Activated CD8-positive, alpha-beta memory T cell treated with anti-CD3 and anti-CD28 coated beads, Interleukin-2, amount 50 U/mL, for 24 hours (primary cell): ENCODE measurements around the gene SLC7A4.
A peak's percentile ranks its signal among the peaks of the same experiment; 100 is the strongest.
"Not testable (repeated sequence)": the region's sequence is repeated elsewhere in the genome, so short reads cannot be mapped to it uniquely, and the experiment has no call there.

Source experiments
- DNase-seq: peaks from one replicate; pipeline ENCODE4 v3.0.0-alpha.2; 2020; ENCODE audit errors: extremely low read depth

Gene SLC7A4

DNA sequence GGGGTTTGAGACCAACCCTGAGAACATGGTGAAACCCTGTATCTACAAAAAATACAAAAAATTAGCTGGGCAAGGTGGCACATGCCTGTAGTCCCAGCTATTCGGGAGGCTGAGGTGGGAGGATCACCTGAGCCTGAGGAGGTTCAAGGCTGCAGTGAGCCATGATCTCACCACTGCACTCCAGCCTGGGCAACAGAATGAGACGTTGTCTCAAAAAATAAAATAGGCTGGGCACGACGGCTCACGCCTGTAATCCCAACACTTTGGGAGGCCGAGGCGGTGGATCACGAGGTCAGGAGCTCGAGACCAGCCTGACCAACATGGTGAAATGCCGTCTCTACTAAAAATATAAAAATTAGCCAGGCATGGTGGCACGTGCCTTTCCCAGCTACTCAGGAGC is 32.1 kb upstream of the SLC7A4 start:
- DNase-seq = not testable (repeated sequence)

DNA sequence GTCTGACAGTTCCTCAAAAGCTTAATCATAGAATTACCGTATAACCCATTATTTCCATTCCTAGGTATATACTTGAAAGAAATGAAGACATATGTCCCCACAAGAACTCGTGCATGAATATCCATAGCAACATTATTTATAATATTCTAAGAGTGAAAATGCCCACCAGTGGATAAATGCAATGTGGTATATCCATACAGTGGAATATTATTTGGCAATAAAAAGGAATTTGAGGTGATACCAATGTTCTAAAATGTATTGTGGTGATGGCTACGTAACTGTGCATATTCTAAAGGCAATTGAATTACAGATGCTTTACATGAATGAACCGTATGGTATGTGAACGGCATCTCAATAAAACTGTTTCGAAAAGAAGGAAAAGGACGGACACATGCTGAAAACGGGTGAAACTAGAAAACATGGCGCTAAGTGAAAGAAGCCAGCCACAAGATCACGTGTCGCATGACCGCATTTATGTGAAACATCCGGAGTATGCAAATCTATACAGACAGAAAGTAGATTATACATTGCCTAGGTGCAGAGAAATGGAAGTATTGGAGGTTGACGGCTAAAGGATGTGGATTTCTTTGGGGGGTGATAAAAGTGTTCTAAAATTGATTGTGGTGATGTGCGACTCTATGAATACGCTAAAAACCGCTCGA is 29.4 kb upstream of the SLC7A4 start:
- not testable (repeated sequence) for DNase-seq

GRCh38 chr22:21060363-21060762 is 28.0 kb upstream of the SLC7A4 start:
- not testable (repeated sequence) for DNase-seq

GRCh38 chr22:21055880-21056319 is 23.5 kb upstream of the SLC7A4 start:
- no peak for DNase-seq

DNA sequence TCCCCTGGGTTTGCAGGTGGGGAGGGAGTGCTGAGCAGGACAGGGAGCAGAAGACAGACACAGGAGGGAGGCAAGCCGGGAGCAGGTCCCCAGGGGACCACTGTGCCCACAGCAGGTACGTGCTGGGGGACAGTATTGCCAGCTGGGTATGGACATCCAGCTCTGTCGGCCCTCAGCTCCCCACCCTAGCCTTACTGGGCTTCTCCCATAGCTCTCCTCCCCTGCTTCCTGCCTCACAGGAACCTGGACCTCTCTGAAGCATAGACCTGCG is 23.1 kb upstream of the SLC7A4 start:
- no peak for DNase-seq

- no peak for DNase-seq
Observed at GRCh38 chr22:21054714-21055563, 22.6 kb upstream of the SLC7A4 start.

DNA sequence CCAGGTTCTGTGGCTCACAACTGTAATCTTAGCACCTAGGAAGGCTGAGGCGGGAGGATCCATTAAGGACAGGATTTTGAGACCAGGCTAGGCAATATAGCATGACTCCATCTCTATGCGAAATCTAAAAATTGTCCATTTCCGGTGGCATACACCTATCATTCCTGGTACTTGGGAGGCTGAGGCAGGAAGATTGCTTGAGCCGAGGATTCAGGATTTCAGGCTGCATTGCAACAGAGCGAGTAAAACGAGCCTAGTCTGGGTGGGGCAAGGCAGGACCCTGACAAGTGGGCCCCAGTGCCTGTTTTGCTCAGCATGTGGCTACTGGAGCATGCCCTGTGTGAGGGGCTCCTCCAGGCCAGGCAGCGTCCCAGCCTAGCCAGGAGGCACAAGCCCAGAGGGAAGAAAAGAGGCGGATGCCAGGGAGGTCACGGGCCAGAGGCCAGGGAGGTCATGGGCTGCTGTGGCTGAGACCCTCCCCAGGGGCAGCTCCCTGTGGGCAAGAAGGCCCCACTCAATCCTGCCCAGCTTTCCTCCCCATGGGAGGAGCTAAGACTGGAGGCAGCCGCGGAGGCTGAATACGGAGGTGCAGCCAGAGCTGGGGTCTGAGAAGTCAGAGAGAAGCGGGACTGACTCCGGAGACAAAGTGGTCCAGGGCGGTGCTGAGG is 21.8 kb upstream of the SLC7A4 start:
- no peak for DNase-seq

GRCh38 chr22:21052715-21053459 is 20.5 kb upstream of the SLC7A4 start:
- DNase-seq = no peak

GRCh38 chr22:21051831-21052400 is 19.6 kb upstream of the SLC7A4 start:
- no peak for DNase-seq

- no peak for DNase-seq
Observed at GRCh38 chr22:21051145-21051830, 18.9 kb upstream of the SLC7A4 start.

DNA sequence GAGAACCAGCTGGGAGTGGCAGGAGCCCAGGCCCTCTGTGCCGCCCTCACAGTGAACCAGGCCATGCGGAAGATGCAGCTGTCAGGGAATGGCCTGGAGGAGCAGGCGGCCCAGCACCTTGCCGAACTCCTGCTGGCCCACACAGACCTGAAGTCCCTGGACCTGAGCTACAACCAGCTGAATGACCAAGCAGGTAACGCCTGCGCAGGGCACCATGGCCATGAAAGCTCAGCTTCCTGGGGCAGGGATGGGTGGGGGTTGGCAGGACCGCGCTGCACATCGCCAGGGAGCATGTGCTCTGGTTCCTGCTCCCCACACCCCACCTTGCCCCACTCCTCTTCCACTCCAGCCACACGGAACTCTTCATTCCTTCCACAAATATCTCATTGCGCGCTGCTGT is 16.6 kb upstream of the SLC7A4 start:
- not testable (repeated sequence) for DNase-seq

DNA sequence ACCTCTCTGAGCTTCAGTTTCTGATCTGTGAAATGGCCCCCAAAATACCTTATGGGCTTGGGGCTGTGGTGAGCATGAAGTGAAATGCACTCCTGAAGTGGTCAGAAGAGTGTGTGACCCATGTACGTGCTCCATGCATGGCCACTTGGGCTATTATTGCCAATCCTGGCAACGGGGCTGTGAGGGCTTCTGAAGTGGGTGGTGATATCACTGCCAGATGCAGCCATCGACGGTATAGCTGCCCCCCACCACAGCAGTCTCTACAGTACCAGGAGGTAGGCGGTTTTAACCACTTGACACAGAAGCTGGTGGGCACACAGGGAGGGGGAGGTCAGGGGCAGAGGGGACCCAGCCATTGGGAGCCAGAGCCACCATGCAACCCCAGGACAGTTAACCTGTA is 16.1 kb upstream of the SLC7A4 start:
- not testable (repeated sequence) for DNase-seq

GRCh38 chr22:21047730-21048129 is 15.4 kb upstream of the SLC7A4 start:
- no peak for DNase-seq

DNA sequence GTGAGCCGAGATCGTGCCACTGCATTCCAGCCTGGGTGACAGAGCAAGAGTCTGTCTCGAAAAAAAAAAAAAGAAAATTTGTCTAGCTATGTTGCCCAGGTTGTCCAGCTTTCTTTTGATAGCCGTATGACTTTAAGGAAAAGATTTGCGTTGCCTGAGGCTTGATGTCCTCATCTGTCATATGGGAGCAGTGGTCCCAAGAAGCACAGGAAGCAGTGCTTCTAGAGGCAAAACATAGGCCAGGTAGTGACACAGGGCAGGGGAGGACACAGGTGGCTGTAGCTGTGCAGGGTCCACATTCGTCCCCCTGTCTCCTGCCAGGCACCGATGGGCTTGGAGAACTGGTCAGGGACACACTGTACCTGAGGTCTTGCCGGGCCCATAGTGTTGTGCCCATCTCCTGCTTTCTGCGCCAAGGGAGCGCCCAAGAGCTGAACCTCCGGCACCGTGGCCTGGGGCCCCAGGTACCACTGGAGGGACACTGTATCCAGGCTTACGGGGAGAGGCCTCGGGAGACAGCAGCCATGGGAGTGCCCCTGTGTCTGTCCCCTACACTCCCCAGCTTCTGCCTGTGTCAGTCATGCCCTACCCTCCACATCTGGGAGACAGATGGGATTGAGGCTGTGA is 14.8 kb upstream of the SLC7A4 start:
- no peak for DNase-seq

GRCh38 chr22:21045585-21046294 is 13.4 kb upstream of the SLC7A4 start, which contains the start of gene LRRC74B:
TSS of gene LRRC74B (plus strand) at chr22:21045946. CDS start at chr22:21045987, 41 bp downstream.
- DNase-seq = peak; percentile 44

DNA sequence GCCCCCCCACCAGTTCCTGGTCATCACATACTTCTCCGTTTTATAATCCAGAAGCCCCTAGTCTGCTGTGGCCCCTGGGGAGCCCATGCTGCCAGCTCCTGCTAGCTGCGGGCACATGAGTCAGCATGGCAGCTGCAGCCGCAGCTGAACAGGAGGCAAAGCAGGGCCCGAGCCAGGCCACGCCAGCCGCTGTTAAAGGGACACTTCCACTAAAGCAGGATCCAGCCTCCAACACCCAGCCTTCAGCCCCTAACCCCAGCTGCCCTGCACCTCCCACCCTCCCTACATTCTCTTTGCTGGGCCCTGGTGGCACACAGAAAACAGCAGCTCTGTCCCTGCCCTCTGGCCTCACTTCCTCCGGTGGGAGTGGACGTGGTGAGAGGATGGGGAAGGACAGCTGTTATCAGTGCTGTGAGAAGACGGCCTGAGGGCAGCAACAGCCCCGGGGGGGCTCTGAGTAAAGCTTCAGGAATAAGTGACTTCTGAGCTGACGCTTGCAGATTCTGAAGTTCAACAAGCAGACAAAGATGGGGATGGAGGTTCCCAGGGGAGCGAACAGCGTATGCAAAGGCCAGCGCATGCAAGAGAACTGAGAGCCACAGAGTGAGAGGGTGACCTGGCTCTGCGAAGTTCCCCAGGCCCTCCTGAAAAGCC is 12.7 kb upstream of the SLC7A4 start:
- no peak for DNase-seq

DNA sequence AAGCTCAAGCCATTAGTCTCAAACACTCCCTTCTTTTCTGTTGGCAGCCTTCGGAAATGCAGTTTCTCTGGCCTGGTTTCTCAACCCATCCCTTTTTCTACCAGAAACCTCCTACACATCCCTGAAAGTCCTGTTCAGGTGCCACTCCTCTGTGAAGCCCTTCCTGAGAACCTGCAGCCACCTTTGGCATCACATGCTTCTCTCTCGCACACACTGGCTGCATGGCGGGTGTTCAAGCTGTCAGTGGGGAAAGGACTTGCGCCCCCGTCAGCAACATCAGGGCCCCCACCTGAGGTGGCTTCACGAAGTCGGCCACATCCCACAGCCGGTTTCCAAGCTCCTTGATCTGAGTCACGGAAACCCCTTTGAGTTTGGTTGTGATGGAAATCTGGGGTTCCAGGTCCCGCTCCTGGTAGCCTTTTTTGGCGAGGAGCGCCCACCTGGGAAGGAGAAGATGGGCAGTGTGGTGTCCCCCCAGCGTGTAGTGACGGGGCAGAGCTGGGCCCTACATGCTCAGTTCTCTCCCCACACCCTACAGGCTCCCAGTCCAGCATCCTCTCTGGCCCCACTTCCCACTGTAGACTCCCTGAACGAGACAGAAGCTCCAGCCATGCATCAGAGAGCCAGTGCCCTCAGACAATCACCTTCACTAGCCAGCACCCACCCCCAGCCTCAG is 11.6 kb upstream of the SLC7A4 start:
- DNase-seq = no peak

DNA sequence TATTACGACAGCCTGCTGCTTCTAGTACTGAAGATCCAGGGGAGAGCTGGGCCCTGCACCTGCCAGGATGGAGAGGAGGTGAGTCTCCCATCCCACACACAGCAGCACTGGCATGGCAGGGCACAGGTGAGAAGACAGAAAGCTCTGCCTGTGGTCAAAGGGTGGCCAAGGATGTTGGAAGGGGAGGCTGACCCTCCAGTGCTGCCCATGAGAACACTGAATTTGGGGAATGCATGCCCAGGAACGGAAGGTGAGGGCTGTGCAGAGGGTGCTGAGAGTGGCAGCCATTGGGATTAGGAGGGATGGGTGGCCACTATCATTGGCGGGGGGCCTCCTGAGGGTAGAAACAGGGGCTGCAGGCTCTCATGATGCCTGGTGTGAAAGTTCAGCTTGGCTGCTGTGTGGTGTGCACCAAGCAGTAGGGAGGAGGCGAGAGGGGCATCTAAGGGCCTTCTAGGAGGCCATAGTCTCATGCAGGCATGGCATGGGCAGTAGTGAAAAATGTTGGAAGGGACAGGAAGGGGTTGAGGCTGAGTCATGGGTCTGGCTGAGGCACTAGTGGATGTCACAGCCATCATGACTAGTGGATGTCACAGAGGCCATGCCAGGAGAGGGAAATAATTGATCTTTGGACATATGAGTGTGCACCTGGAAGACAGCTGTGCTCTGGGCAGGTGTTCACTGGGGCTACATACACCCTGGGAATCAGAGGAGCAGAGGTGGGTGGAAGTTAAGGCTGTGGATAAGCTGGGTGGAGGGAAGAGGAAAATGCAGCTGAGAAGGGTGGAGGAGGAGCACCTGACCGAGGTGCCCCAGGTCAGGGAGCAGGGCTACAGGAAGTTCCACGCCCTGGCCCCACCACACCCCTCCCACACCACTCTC is 10.9 kb upstream of the SLC7A4 start:
- no peak for DNase-seq
